NCI-H1048 (cell line): ENCODE measurements around the gene OR2T34.
"Not testable (repeated sequence)": the region's sequence is repeated elsewhere in the genome, so short reads cannot be mapped to it uniquely, and the experiment has no call there.

ENCODE experiments used
- DNase-seq: peaks from one replicate; lab custom pipeline; 2025; lab: John Stamatoyannopoulos, UW

Gene OR2T34, protein sequence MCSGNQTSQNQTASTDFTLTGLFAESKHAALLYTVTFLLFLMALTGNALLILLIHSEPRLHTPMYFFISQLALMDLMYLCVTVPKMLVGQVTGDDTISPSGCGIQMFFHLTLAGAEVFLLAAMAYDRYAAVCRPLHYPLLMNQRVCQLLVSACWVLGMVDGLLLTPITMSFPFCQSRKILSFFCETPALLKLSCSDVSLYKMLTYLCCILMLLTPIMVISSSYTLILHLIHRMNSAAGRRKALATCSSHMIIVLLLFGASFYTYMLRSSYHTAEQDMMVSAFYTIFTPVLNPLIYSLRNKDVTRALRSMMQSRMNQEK

DNA sequence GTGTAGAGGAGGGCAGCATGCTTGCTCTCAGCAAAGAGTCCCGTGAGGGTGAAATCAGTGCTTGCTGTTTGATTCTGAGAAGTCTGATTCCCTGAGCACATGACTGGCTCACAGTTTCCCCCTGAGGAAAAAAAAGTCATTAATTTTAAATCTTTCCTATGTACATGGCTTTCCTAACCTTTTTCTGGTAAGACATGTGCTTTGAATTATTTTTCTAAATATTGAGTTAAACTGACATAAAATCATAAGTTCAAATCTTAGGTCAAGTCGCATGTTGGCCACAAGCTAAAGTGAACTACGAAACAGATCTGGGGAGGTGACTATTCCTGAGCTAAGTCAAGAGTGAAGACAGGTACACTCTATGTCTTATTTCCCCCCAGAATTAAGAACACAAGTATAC is at the start of gene OR2T34:
Gene OR2T34 (minus strand): TSS at position 101 of the 400 bp plus-strand sequence. CDS start 0 bp downstream, at position 101.
- not testable (repeated sequence) for DNase-seq

DNA sequence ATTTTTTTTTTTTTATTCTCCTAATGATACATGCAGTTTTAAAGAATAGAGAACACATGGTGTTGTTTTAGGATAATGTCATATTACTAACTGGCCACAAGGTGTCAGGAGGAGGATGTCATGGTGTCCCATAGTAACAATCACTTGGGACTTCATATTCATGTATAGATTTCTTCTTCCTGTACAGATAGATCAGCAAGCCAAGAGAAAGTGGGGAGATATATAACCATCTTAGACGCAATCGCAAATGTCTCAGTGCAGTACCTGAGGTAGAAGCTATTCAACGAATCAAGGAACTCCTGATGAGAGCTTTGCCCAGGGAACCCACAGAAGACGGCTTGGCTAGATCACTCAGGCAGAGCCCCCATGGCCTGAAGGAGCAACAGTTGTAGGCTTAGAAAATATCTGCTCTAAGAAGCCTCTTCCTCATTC is 48.0 kb upstream of the OR2T34 start:
- DNase-seq: no peak

DNA sequence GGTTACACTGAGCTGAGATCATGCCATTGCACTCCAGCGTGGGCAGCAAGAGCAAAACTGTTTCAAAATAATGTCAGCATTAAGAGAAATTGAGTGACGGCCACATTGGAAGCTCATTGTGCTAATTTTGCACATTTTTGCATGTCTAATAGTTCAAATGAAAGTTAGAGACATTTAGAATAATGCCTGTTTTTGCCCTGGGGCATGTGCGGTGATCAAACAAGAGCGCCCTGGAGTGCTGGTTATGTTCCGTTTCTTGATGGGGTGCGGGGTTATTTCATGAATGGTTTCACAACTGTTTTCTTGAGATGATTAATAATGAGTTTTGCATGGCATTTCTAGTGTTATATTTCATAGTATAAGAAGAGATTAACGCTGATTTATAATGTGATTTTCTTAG is 47.2 kb upstream of the OR2T34 start:
- no peak for DNase-seq

DNA sequence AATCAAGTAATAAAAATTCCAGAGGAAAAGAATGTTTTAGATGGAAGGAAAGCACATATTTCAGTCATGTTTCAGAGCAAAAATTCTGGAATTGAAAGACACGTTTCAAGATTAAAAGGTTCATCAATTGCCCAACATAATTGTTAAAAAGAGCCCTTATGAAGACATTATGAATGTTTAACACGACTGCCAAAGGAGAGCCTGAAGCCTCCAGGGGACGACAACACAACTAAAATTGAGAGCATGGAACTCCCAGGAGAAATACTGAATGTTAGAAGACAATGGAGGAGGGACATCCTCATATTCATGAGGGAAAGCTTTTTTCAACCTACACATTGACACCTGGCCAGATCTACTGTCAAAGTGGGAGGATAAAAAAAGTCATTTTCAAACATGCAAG is 44.3 kb upstream of the OR2T34 start:
- DNase-seq: no peak

DNA sequence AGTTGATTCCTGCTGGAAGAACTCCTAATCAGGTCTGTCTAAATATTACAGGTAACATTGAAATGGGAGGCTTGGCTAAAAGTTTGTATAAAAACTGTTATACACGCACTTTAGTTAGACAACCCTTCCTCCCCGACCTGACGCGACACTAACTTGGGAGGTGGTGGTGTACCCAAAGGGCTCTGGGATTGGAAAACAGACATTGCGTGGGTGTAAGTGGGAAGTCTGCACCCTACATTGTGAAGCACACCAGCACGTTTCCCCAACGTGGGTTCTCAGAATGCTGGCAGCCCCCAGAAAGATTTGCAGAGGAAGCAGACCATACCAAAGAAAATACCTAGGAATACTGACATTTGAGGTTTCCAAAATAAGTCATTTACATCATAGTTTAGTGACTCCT is 43.6 kb upstream of the OR2T34 start:
- DNase-seq: no peak

DNA sequence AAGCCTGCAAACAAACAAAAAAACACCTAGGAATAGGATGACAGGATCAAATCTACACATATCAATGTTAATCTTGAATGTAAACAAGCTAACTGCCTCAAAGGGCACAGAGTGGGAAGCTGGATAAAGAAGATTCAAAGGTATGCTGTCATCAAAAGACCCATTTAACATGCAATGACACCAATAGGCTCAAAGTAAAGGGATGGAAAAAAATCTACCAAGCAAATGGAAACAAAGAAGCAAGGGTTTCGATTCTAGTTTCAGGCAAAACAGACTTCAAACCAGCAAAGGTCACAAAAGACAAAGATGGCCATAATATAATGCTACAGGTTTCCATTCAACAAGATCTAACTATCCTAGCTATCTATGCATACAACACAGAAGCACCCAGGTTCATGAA is 39.2 kb upstream of the OR2T34 start:
- DNase-seq: no peak

DNA sequence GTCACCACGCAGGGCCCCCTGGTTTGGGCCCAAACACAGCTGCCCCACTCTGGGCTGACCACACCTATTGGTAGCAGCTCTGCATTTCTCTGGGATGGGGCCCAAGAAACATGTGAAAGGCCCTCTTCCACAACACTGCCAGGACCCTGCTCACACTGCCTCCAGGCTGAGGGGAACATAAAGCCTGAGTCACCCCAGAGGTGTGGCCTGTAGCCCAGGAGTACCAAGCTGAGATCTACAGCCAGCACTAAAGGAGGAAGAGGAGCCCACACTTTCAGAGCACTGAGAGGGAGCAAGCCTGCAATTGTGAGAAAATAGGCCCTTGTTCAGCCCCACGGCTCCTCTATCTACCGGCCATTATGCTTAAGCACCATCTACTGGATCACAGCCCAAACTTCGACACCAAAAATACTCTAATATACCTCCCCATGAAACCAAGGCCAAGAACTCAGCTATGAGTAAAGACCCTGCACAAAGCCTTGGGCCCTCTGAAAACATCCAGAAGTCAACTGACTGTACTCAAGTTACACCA is 37.4 kb upstream of the OR2T34 start:
- no peak for DNase-seq

DNA sequence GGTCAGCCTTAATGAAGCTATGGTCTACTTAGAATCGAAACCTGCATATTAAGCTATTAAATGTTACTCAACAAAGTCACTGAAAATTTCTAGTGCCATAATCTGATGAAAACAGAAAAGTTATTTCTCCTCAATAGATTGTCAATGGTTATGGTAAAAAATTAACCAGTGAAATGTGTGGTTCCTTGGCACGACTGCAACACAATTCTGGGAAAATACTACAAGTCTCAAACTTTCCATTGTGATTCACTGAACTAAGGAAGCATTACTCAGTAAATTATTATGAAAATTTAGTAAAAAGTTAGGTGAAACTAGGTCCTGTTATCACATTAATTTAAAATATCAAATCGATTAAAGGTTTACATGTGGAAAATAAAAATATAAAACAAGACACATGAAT is 35.7 kb upstream of the OR2T34 start:
- DNase-seq: no peak

DNA sequence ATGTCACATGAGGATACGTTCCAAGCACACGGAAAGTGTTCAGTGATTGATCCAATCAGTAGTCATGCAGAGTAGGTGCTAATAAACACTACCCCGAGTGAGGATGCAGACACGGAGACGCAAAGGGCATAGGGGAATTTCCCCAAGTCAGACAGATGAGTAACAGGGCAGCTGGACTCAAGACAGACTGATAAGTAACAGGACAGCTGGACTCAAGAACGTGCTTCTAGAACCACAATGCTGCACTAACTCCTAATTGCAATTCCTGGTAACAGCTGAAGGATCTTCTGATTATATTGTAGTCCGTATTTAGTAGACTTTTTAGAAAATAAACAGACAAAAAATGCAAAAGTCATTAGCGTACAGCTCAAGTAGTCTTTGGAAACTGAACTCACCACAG is 24.8 kb upstream of the OR2T34 start:
- DNase-seq: no peak

DNA sequence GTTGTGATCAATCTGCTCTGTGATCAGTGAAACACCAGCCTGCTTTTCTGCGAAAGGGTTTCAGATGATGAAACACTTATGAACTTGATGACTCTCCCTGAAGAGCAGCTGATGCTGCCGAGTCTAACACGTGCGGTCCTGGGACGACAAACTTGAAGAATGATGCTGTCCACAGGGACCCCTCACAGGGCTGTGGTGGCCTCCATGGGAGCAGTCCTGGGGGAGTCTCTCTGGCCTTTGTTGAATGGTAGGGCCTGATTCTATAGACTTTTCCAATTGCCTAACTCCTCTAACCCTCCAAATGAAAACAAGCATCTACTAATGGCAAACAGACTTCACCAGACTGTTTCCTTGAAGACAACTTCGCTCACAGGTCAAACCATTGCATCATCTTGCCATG is 23.0 kb upstream of the OR2T34 start, which contains the start of gene OR2T10:
Gene OR2T10 (minus strand): TSS at position 112 of the 400 bp plus-strand sequence. CDS start 3,932 bp downstream, outside the sequence.
- no peak for DNase-seq

DNA sequence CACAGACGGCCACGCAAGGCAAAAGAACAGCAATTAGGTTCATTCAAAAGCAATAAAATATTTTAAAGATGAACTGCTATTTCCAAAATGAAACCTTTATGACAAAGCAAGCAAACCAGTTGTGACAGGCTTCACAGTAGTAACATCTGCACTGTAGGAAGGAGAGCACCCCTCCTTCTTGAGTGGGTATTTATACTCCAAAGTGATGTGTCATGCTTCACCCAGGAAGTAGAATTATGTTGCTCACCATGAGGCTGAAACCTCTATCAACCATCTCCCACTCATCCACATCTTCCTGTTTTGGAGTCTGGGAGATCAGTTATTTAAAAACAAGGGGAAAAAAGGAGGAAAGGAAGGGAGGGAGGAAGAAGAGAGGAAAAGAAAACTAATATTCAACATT is 22.1 kb upstream of the OR2T34 start:
- DNase-seq: no peak

DNA sequence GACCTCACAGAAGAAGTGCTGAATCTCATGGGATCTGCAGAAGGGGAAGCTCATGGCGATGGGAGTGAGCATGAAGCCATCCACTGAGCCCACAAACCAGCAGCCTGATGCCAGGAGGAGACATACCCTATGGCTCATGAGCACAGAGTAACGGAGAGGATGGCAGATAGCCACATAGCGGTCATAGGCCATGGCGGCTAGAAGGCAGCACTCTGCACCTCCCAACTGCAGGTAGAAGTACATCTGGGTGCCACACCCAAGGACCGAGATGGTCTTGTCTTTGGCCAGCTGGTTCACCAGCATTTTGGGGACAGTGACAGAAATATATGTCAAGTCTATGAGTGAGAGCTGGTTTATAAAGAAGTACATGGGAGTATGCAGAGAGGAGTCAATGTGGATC is 18.7 kb upstream of the OR2T34 start:
- DNase-seq: no peak

DNA sequence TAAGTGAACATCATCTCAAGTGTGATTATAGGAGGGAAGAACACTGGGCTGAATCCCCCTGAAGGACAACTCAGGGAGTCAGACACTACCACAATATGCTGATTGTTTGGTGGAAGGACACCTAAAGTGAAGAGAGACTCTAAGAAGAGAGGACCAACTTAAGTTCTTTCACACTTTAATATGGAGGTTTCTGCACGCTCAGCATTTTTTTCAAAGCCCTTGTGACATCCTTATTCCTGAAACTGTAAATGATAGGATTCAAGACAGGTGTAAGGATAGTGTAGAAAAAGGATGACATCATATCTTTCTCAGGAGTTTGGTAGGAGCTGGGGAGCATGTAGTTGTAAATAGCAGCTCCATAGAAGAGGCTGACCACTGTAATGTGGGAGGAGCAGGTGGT is 18.1 kb upstream of the OR2T34 start:
- DNase-seq: no peak

DNA sequence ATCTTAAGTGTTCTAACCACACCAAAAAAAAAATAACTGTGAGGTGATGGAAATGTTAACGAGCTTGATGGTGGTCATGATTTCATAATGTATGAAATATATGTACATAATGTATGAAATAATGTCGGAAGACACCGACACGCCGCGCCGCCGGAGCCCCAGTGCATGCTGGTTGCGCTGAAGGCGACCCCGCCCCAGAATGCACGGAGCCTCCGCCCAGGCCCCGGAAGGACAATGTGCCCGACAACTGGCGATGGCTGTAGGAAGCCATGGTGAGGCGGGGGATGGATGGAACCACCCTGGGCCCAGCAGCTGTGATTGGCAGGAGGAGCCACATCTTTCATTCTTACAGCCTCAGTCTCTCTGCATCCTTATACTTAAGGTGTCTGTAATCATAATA is 15.5 kb upstream of the OR2T34 start:
- no peak for DNase-seq

DNA sequence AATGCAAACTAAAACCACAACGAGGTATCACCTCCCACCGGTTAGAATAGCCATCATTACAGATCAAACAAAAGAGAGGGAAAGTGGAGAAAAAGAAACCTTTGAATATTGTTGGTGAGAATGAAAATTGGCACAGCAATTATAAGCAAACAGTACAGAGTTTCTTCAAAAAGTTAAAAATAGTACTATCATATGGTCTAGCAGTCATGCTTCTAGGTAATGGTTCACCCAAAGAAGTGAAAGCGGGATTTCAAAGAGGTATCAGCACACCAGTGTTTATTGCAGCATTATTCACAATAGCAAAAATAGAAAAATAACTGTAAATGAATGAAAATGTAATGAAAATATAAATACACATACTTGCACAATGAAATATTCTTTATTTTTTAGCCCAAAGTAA is 14.8 kb upstream of the OR2T34 start:
- DNase-seq: no peak

DNA sequence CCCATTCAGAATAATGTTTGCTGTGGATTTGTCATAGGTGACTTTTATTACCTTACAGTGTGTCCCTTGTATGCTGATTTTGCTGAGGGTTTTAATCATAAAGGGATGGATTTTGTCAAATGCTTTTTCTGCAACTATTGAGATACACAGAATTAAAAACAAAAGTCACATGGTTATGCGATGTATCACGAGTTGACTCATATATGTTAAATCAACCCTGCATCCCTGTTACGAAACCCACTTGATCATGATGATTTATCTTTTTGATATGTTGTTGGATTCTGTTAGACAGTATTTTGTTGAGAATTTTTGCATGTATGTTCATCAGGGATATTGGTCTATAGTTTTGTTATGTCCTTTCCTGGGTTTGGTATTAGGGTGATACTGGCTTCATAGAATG is 10.7 kb upstream of the OR2T34 start:
- DNase-seq: no peak

DNA sequence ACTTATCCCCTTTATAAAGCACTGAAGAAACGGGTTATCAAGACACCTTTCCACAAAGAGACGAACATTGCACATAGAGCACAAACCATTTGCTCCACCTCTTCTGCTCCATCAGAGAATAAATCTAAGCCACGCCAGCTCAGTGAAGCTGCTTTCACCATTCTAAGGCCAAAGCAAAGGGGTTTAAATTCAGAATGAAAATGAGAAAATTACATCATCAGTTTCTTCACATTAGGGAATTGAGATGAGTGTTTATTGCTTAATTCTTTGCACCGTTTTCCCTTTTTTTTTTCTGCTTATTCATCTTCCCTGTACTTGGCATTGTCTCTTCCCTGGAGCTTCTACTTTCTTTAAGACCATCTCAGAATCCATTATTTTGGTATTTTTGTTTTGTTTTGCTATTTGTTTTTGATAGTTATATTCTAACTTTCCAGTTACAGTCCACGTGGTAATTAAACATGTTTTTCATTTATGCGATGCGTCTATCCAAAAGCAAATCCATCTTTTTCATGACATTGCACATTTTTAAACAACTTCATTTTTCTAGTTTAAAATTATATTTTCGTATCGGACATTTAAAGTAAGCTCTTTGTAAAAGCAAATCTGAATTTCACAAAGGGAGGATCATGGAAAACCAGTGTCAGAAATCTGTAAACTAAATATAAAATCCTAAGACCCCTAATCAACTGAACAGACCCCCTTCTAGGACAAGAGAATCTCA is 1.9 kb upstream of the OR2T34 start:
- DNase-seq: no peak

DNA sequence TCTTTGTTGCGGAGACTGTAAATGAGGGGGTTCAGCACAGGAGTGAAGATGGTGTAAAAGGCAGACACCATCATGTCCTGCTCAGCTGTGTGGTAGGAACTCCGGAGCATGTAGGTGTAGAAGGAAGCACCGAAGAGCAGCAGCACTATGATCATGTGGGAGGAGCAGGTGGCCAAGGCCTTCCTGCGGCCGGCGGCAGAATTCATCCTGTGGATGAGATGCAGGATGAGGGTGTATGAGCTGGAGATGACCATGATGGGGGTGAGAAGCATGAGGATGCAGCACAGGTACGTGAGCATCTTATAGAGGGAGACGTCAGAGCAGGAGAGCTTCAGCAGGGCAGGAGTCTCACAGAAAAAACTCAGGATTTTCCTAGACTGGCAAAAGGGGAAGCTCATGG is 701 bp downstream of the OR2T34 start:
- not testable (repeated sequence) for DNase-seq

DNA sequence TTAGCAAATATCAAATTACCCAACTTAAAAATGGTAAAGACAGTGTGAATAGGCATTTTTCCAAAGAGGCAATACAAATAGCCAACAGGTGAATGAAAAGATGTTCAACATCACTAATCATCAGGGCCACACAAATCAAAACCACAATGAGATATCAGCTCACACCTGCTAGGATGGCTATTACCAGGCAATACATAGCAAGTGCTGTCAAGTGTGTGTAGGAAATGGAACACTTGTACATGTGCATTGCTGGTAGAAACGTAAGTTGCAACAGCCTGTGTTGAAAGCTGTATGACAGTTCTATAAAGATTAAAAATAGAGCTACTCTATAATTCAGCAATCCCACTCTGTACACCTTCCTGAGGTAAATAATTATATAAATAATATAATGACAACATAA is 2.5 kb downstream of the OR2T34 start:
- DNase-seq: not testable (repeated sequence)

DNA sequence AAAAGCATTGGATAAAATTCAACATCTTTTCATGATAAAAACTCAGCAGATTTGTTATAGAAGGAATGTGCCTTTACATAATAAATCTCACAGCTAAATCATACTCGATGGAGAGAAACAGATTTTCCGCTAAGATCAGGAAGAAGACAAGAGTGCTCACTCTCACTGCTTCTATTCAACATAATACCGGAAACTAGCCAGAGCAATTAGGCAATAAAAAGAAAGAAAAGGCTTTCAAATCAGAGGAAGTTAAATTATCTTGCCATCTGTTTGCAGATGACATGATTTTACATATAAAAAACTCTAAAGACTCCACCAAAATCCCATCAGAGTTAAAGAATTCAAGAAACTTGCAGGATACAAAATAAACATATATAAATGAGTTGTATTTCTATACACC is 3.7 kb downstream of the OR2T34 start:
- not testable (repeated sequence) for DNase-seq

DNA sequence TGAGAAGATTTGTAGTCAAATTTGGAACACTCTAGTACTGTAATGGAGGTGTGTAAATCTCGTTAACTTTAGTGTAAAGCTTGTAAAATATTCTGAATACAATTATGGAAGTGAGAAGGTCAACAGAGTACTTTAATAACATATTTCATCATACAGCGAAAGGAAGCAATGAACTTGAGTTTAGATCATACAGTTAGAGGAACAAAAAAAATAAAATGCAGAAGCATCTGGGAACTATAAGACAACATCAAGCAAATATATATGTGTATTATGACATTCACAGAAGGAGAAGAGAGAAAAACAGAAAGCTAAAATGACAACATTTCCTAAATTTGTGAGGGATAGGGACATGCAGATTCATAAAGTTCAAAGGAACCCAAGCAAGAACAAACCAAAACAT is 5.5 kb downstream of the OR2T34 start:
- not testable (repeated sequence) for DNase-seq

DNA sequence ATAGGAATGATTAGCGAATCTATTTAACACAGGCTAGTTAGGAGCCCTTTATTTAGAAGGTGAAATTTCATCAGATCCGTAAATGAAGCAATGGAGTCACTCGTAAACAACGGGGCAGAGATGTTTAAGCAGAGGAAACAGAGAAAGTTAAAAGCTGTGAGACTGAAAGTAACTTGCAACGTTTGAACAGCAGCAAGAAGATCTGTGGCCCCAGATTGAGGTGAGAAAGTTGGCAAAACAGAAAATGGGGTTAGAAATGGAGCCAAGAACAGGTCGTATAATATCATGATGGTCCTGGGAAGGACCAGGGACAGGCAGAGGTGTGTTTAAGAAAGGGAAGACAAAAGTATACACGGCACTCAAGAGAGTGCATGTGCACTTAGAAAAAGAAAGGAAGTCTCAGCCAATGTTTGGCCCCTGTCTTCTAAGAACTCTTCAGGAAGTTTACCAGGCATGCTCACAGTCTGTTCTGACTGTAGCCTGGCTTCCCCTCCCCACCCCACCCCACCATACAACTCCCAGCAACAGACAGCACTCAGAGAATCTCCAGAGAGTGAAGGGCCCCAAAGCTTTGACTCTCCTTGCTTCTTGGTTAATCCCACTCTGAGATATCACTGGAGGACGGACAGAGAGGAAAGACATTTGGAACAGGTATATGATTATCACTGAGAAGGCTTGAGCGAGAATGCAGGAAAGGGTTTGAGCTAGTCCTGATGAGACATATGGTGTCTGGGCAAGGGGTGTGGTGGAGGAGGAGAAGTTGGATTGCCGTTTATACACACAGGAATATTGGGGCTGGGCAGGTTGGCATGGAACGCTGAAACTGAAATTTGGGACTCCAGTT is 8.8 kb downstream of the OR2T34 start:
- DNase-seq: not testable (repeated sequence)
